DND-41 (cell line): ENCODE measurements around the gene RAD23A.

Experiments
- ATAC-seq: fragments of 200-7000 bp; cut with Tn5 transposase; 3 replicates; pipeline ENCODE4 v1.9.1; 2021; ENCODE audit warnings: low read depth; ENCODE audit not compliant: insufficient read depth
- DNase-seq: peaks from one replicate; pipeline ENCODE4 v3.0.0-alpha.2; 2020
- H2AFZ ChIP-seq: 2 replicates; pipeline ENCODE4 v1.6.0; 2012; ENCODE audit warnings: low read depth, low read length
- H3K27ac ChIP-seq: 2 replicates; pipeline ENCODE4 v1.5.1; 2012; ENCODE audit warnings: low read length, inconsistent platforms
- H3K27me3 ChIP-seq: fragments of 200-600 bp; sonication (generic); 2 replicates; pipeline ENCODE4 v1.6.0; 2012; ENCODE audit warnings: low read length, mild to moderate bottlenecking, inconsistent platforms; ENCODE audit not compliant: insufficient read depth, poor library complexity
- H3K36me3 ChIP-seq: 2 replicates; pipeline ENCODE4 v1.5.1; 2012; ENCODE audit warnings: low read length, inconsistent platforms; ENCODE audit not compliant: insufficient read depth
- H3K4me1 ChIP-seq: 2 replicates; pipeline ENCODE4 v1.5.1; 2012; ENCODE audit warnings: mild to moderate bottlenecking, low read length; ENCODE audit not compliant: insufficient read depth
- H3K4me2 ChIP-seq: 2 replicates; pipeline ENCODE4 v1.6.0; 2012; ENCODE audit warnings: mild to moderate bottlenecking, moderate library complexity, low read length, inconsistent platforms; ENCODE audit not compliant: insufficient read depth
- H3K4me3 ChIP-seq, 2 experiments: fragments of 200-600 bp in 1 of 2; shearing (Covaris generic) in 1 of 2; 2 replicates each; pipeline ENCODE4 v1.5.1; 2012 to 2016; ENCODE audit warnings: inconsistent platforms in 2 of 2, low read length in 2 of 2, mild to moderate bottlenecking in 2 of 2, low read depth in 1 of 2, moderate library complexity in 1 of 2
- H3K79me2 ChIP-seq: 2 replicates; pipeline ENCODE4 v1.6.0; 2012; ENCODE audit warnings: low read length, inconsistent platforms; ENCODE audit not compliant: insufficient read depth
- H3K9ac ChIP-seq: 2 replicates; pipeline ENCODE4 v1.6.0; 2012; ENCODE audit warnings: low read depth, mild to moderate bottlenecking, inconsistent platforms, low read length, moderate library complexity
- H3K9me3 ChIP-seq: 2 replicates; pipeline ENCODE4 v1.5.1; 2012; ENCODE audit warnings: low read length, moderate library complexity, mild to moderate bottlenecking, inconsistent platforms; ENCODE audit not compliant: insufficient read depth, severe bottlenecking
- H4K20me1 ChIP-seq: 2 replicates; pipeline ENCODE4 v1.6.0; 2012; ENCODE audit warnings: low read length; ENCODE audit not compliant: insufficient read depth
- EZH2 ChIP-seq: IDR thresholded peaks from 3 replicates; pipeline ENCODE4 v1.6.1; 2012; ENCODE audit warnings: borderline replicate concordance, low read depth, mild to moderate bottlenecking, moderate library complexity, low read length, inconsistent platforms; ENCODE audit not compliant: severe bottlenecking
- TF ChIP-seq, protein P1 (sequence below): IDR thresholded peaks from 2 replicates; pipeline ENCODE4 v1.5.1; 2012; ENCODE audit warnings: borderline replicate concordance, low read length, moderate library complexity, mild to moderate bottlenecking; ENCODE audit not compliant: poor library complexity, severe bottlenecking; ENCODE audit errors: extremely low read depth

RAD23A gene

DNA sequence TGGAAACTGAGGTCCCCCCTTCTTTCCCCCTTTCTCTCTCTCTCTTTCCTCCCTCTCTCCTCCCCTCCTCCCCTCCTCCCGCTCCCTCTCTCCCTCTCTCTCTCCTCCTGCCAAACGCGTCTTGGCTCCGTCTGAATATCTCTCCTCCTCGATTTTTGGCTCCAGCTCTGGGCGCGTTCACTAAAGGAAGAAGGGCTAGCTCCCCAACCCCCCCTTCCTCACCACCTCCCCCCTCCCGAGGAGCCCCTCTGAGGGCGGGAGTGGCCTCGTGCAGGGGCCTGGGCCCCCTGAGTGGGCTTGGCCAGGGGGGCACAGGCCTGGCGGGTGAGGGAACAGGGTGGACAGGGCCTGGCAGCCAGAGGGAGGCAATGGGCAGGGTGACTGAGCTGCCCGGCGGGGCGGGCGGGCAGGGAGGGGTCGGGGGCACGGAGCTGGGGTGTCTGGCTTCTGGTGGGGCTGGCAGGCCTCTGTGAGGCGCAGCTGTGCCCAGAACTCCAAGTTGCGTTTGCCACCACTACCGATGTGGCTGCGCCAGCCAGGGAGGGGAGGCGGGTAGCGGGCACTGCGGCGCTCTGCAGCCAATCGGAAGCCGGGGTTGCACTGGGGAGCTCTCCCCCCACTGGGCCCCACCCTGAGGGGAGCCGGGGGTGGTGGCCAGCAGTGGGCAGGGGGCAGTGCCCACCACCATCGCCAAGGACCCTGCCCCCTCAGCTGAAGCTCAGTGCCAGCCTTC is 56.7 kb downstream of the RAD23A start:
- no peak overlapping the region for H3K9ac ChIP-seq
- H3K36me3 ChIP-seq = no peaks in the 10 kb centered on the region
- H3K4me1 ChIP-seq = no peaks in the 10 kb centered on the region
- no peak overlapping the region for H3K4me3 ChIP-seq
- no peaks in the 10 kb centered on the region for H3K27me3 ChIP-seq
- no peaks in the 10 kb centered on the region for H3K79me2 ChIP-seq
- peaks cover 30% of the 10 kb centered on the region for H4K20me1 ChIP-seq
- no peak overlapping the region for H3K4me2 ChIP-seq
- H3K9me3 ChIP-seq = no peaks in the 10 kb centered on the region
- no peak overlapping the region for H3K27ac ChIP-seq
- DNase-seq (no peak), ATAC-seq (no peak)
- no peak overlapping the region for H2AFZ ChIP-seq
- no peak for TF ChIP-seq EZH2
- TF ChIP-seq, protein P1, sequence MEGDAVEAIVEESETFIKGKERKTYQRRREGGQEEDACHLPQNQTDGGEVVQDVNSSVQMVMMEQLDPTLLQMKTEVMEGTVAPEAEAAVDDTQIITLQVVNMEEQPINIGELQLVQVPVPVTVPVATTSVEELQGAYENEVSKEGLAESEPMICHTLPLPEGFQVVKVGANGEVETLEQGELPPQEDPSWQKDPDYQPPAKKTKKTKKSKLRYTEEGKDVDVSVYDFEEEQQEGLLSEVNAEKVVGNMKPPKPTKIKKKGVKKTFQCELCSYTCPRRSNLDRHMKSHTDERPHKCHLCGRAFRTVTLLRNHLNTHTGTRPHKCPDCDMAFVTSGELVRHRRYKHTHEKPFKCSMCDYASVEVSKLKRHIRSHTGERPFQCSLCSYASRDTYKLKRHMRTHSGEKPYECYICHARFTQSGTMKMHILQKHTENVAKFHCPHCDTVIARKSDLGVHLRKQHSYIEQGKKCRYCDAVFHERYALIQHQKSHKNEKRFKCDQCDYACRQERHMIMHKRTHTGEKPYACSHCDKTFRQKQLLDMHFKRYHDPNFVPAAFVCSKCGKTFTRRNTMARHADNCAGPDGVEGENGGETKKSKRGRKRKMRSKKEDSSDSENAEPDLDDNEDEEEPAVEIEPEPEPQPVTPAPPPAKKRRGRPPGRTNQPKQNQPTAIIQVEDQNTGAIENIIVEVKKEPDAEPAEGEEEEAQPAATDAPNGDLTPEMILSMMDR = no peak

DNA sequence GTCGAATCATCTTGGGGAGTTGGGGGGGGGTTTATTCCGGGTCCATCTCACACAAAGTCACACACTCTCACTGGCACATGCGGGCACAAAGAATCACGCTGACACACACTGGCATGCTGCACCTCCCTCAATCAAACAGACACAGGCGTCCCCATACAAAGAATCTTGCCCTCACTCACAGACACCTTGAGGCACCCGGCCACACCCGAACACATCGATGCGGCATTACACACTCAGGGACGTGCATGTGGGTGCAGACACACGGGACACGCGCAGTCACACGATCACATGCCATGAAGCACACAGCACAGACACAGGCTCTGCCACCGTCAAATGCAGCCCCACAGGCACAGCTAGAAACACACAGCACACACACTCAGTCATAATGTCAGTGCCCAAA is 57.4 kb downstream of the RAD23A start:
- TF ChIP-seq EZH2 = no peak
- no peak overlapping the region for H3K4me2 ChIP-seq
- ATAC-seq = no peak
- no peaks in the 10 kb centered on the region for H3K36me3 ChIP-seq
- H3K4me3 ChIP-seq = no peak overlapping the region
- H3K79me2 ChIP-seq = no peaks in the 10 kb centered on the region
- no peaks in the 10 kb centered on the region for H3K9me3 ChIP-seq
- no peak overlapping the region for H3K27ac ChIP-seq
- no peak for DNase-seq
- peaks cover 25% of the 10 kb centered on the region for H4K20me1 ChIP-seq
- no peak overlapping the region for H3K9ac ChIP-seq
- H3K4me1 ChIP-seq = no peaks in the 10 kb centered on the region
- no peaks in the 10 kb centered on the region for H3K27me3 ChIP-seq
- H2AFZ ChIP-seq = no peak overlapping the region
